Mammary epithelial cell (primary cell): ENCODE results near the gene CALR3.

ENCODE experiments used
- EZH2 ChIP-seq: IDR thresholded peaks from 2 replicates; pipeline ENCODE4 v1.6.1; 2012; ENCODE audit warnings: low read length, inconsistent platforms, borderline replicate concordance
- TF ChIP-seq, protein P1 (sequence below), 2 donors: IDR thresholded peaks in 1 of 2; conservative IDR thresholded peaks in 1 of 2; 2 replicates each; pipeline ENCODE4 v1.5.1; 2011 to 2012; ENCODE audit warnings: inconsistent platforms in 2 of 2, low read length in 2 of 2, mild to moderate bottlenecking in 2 of 2, control low read depth in 1 of 2, low read depth in 1 of 2; ENCODE audit not compliant: insufficient read depth in 1 of 2; ENCODE audit errors: extremely low read depth in 1 of 2

- TF ChIP-seq EZH2, result no peak
- TF ChIP-seq, protein P1, sequence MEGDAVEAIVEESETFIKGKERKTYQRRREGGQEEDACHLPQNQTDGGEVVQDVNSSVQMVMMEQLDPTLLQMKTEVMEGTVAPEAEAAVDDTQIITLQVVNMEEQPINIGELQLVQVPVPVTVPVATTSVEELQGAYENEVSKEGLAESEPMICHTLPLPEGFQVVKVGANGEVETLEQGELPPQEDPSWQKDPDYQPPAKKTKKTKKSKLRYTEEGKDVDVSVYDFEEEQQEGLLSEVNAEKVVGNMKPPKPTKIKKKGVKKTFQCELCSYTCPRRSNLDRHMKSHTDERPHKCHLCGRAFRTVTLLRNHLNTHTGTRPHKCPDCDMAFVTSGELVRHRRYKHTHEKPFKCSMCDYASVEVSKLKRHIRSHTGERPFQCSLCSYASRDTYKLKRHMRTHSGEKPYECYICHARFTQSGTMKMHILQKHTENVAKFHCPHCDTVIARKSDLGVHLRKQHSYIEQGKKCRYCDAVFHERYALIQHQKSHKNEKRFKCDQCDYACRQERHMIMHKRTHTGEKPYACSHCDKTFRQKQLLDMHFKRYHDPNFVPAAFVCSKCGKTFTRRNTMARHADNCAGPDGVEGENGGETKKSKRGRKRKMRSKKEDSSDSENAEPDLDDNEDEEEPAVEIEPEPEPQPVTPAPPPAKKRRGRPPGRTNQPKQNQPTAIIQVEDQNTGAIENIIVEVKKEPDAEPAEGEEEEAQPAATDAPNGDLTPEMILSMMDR (conservative IDR thresholded peaks at IDR 0.05 in 1 of 2, IDR thresholded peaks at IDR 0.05 in 1 of 2; ENCODE audit: extremely low read depth in 1 of 2, insufficient read depth in 1 of 2, low read depth in 1 of 2, low read length in 2 of 2), result no peak
Measured at GRCh38 chr19:16477311-16477710, 18.7 kb downstream of the CALR3 start.
